K562 treated with DMSO at 1 percent for 24 hours (cell line): ENCODE measurements around the gene BCL11A. TPM values are rescaled to one million over a fixed set of nuclear protein-coding genes. Genes with fewer than 3 reads are reported as not detected.

Source experiments
- total RNA-seq: library from RNA; unstranded; fragments of 300-600 nt; gene quantifications from 2 replicates; pipeline ENCODE4 v1.2.3, GENCODE V29; 2022; ENCODE audit warnings: low read depth; ENCODE audit not compliant: insufficient read depth

BCL11A gene
- total RNA-seq: not detected in 2 replicates

DNA sequence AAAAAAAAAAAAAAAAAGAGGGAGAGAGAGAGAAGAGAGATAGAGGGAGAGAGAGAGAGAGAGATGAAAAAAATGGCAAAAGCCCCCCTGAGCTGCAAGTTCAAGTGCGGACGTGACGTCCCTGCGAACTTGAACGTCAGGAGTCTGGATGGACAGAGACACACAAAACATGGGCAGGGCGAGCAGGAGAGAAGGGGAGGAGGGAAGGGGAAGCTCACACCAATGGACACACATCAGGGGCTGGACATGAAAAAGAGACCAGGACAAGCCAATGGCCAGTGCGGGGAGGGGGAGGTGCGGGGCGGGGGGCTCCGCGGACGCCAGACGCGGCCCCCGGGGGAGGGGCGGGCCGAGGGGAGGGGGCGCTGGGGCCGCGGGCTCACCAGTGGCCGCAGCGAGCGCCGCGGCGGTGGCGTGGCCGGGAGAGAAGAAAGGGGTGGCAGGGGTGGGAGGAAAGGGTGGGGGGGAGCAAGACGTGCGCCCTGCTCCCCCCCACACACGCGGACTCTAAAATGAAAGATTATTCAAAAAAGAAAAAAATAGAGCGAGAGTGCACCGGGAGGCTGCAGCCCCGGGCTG is at the start of gene BCL11A:
BCL11A (minus strand) TSS at position 160 of the 579 bp plus-strand sequence. CDS start 384 bp downstream, outside the sequence.

Other genes starting within 250 kb of the BCL11A start
- gene PAPOLG, start 202.6 kb upstream of the BCL11A start, total RNA-seq: 4.8 and 5.6 TPM in 2 replicates